Activated CD8-positive, alpha-beta memory T cell treated with anti-CD3 and anti-CD28 coated beads for 36 hours (primary cell): ENCODE data around the gene CEP126. TPM values are rescaled to one million over a fixed set of nuclear protein-coding genes. Genes with fewer than 3 reads are reported as not detected.
"Not testable (repeated sequence)": the region's sequence is repeated elsewhere in the genome, so short reads cannot be mapped to it uniquely, and the experiment has no call there.

Experiments used
- CTCF ChIA-PET: fragments of 350-600 bp; sonication (Branson Sonifier 250); formaldehyde crosslinking; loops from one replicate; lab custom pipeline; 2021; ENCODE audit warnings: antibody characterized with exemption; lab: Charles Lee
- POLR2A ChIA-PET: fragments of 350-600 bp; sonication (Branson Sonifier 250); formaldehyde crosslinking; loops from one replicate; lab custom pipeline; 2021; ENCODE audit warnings: antibody characterized with exemption; lab: Charles Lee
- total RNA-seq, 2 experiments: library from RNA; stranded (reverse); gene quantifications; one replicate each; pipeline ENCODE4 v1.2.3, GENCODE V29; 2021

The CEP126 gene
- total RNA-seq, 2 experiments from 2014 or later = 1.2 to 1.3 TPM

- ChIA-PET POLR2A (no interaction called here), CTCF (no interaction called here)
Measured at GRCh38 chr11:101923554-101923953, 8.7 kb downstream of the CEP126 start.

DNA sequence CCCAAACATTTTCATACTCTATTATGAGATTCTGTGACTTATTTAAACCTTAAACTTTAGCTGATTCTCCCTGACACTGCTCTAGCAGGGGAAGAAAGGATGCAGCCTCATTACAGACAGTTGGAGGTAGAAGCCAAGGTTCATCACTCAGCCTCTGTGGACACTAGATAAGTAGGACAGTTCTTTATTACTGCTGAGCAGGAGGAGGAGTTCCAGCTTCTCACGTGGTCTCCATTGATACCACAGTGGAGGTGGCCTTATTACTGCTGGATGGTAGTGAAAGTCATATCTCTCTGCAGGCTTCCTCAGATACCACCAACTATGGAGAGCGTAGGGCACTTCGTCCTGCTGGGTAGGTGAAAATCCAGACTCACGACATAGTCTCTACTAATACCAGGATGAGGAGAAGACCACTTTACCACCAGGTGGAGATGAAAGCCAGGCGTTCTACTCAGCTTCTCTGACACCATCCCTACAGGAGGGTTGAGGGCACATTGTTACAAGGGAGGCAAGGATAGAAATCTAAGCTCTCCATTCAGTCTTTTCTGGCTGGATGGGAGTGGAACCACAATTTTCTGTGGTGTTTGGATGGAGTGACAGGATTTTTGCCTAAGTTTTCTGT lies 14.6 kb downstream of the CEP126 start:
- ChIA-PET POLR2A (no interaction called here), CTCF (no interaction called here)

DNA sequence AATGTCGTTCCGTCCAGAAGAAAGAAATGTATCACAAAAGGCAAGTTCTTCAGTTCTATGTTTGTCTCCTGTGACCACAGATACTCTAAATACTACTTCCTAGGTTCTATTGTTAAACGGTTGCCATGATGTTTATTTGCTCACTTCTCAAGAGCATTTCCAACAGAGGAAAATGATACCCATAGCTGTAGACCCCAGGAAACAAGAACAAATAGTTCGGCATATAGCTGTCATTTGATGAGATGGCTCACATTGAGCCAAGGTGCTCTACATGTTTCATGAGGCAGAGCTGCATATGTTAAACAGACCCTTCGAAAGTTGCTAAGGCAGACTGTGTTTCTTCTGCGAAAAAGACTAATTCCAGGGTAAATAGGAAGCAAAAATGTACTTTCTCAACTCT lies 16.9 kb downstream of the CEP126 start:
- POLR2A ChIA-PET = no interaction called here
- CTCF ChIA-PET = no interaction called here

DNA sequence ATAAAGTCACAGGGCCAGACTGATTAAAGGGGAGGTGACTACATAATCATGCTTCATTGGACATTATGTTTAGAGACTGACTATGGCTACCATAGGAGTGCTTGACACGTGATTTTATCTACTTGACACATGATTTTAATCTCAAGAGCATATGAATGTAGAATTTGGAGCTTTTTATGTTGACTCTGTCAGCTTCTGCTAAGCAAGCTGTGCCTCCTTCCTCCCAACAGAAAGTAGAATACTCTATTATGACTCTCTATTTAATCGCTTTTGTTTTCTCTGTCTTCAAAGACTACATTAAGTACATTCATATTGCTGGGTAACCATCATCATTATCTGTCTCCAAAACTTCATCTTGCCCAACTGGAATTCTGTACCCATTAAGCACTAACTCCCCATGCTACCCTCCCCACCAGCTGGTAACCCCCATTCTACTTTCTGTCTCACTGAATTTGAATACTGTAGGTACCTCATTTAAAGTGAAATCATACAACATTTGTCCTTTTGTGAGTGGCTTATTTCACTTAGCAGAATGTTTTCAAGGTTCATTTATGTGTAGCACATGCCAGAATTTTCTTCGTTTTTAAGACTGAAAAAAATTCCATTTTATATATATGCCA lies 26.2 kb downstream of the CEP126 start:
- POLR2A ChIA-PET = no interaction called here

DNA sequence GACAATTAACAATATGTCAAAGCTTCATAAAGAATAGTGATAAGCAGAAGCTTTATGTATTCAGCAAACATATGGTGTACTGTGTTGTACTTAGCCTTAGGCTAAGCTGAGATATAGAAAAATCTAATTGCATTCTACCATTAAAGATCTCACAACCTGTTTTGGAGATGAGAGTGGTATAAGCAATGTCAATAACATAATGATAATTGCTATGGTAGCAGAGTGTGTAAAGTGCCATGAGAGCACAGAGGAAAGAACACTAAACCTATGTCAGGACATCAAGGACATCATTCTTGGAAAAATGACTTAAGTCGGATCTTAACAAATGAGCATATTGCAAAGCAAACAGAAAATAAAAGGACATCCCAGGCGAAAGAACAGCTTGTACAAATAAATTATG lies 30.1 kb downstream of the CEP126 start:
- CTCF ChIA-PET = no interaction called here
- POLR2A ChIA-PET = no interaction called here

More for the DNA sequence above, 26.2 kb downstream of the CEP126 start:
- CTCF ChIA-PET = no interaction called here

- ChIA-PET POLR2A (no interaction called here), CTCF (no interaction called here)
Measured at GRCh38 chr11:101945448-101945847, 30.6 kb downstream of the CEP126 start.

DNA sequence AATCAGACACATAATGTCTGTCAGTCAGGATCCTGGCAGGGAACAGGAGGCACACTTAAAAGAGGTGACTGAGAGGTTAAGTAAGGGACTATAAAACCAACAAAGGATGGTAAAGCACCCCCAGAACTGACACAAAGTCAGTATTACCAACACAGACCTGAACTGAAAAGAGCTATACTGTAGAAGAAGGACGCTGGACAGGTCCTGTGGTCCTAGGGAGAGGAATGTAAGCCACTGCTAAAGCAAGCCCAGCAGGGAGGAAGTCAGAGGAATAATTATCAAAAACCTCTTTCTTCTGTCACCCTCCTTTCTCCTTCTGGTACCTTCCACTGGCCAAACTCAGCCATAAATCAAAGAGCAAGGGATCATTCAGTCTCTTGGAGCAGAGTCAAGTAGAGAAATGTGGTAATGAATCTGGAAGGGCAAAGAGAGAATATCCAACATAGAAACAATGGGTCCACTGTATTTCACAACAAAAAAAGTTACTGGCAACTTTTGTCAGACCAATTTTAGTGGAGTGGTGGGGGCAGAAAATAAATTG lies 34.9 kb downstream of the CEP126 start:
- ChIA-PET POLR2A (no interaction called here), CTCF (no interaction called here)

DNA sequence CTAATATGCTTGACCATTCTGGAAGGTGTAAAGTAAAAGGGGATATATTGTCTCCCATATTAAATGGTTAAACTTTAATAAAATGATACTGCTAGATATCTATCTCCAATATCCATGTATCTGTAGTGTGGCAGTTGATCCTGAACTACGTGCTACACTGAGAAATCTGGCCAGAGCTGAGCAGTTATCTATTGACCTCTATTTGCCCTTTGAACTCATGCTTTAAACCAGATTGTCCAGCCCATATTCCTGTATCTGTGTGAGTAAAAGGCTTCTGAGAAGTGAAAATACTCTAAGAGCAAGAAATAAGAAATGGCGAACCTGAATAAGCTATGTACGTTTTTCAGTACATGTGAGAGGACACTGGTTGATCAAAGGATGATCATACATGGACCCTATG lies 40.5 kb downstream of the CEP126 start:
- ChIA-PET POLR2A (no interaction called here), CTCF (no interaction called here)

GRCh38 chr11:101955701-101956100 lies 40.9 kb downstream of the CEP126 start:
- ChIA-PET POLR2A (no interaction called here), CTCF (no interaction called here)

GRCh38 chr11:101960231-101960630 lies 45.4 kb downstream of the CEP126 start:
- ChIA-PET POLR2A (no interaction called here), CTCF (no interaction called here)

DNA sequence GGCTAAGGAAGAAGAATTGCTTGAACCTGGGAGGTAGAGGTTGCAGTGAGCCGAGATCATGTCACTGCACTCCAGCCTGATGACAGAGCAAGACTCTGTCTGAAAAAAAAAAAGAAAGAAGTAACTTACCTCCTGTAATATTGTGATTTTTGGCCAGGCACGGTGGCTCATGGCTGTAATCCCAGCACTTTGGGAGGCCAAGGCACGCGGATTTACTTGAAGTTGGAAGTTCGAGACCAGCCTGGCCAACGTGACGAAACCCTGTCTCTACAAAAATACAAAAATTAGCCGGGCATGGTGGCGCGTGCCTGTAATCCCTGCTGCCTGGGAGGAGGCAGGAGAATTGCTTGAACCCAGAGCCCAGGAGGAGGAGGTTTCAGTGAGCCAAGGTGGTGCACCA lies 49.4 kb downstream of the CEP126 start:
- CTCF ChIA-PET = not testable (repeated sequence)
- POLR2A ChIA-PET = interaction anchor here (0.6 kb wide), 1 partner anchor 47 kb away, joined by 5 read pairs; no protein-coding TSS in a partner anchor

GRCh38 chr11:101974255-101974654 lies 59.4 kb downstream of the CEP126 start:
- ChIA-PET CTCF (no interaction called here), POLR2A (no interaction called here)

DNA sequence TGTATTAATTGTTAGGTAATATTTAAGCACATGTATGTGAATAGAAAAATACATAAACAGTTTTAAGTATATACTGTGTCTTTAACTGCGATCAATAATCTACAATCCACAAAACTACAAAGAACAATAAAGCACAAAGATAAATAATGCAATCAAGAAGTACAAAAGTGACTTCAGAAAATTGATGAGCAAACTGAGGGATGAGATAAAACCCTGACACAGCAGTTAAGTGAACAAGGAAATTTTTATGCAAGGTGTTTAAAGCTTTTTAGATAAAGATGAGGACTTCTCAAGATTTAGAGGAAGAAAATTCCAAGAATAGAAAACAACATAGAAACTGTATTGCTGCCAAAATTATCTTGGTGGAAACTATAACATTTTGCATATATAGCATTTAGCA lies 60.0 kb downstream of the CEP126 start:
- ChIA-PET CTCF (no interaction called here), POLR2A (no interaction called here)

DNA sequence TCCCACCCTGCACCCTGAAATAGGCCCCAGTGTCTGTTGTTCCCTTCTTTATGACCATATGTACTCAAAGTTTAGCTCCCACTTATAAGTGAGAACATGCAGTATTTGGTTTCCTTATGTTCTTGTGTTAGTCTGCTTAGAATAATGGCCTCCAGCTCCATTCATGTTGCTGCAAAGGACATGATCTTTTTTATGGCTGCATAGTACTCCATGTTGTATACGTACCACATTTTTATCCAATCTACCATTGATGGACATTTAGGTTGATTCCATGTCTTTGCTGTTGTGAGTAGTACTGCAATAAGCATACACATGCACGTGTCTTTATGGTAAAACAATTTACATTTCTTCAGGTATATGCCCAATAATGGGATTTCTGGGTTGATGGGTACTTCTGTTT lies 60.9 kb downstream of the CEP126 start:
- POLR2A ChIA-PET = no interaction called here
- CTCF ChIA-PET = no interaction called here

DNA sequence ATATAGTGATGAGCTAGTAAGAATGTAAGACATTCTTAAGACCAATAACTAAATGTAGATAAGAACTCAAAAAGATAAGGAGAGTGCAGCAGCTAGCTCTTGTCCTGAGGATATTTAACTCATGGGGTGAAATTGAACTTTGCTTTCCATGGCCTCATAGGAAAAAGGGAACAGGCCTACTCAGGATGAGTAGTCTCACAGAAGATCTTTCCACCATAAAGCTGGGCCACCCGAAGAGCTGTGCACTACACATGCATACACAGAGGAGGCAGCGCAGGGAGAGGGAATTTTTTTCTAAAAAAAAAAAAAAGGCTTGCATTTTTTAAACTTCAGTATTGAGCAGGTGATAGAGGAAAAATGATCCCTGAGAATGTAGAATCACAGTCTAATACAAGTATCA lies 72.6 kb downstream of the CEP126 start:
- ChIA-PET CTCF (no interaction called here), POLR2A (no interaction called here)

- ChIA-PET CTCF (no interaction called here), POLR2A (no interaction called here)
Measured at GRCh38 chr11:101993172-101993571, 78.4 kb downstream of the CEP126 start.

DNA sequence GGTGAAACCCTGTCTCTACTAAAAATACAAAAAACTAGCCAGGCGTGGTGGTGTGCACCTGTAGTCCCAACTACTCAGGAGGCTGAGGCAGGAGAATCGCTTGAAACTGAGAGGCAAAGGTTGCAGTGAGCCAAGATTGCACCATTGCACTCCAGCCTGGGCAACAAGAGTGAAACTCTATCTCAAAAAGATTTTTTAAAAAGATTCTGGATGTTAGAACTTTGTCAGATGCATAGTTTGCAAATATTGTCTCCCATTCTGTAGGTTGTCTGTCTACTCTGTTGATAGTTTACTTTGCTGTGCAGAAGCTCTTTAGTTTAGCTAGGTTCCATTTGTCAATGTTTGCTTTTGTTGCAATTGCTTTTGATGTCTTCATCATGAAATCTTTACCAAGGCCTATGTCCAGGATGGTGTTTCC lies 79.3 kb downstream of the CEP126 start:
- CTCF ChIA-PET, POLR2A ChIA-PET: not testable (repeated sequence)

DNA sequence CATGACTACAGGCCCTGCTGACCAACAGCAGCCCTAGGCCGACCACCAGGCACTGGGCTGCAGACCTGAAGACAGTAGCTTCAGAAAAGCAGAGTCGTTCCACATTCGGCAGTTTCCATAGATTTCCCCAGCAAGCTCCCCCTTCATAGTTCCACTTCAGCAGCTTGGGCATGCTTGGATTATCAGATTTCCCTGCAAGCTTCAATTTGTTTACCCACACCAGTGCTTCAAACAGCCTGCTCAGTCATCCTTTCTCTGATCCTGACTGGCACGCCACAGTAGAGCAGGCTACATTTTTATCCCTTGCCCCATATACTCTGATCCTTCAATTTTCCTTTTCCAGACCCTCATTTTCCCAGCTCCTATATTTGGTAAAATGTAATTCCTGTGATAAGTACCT lies 81.3 kb downstream of the CEP126 start:
- ChIA-PET CTCF (no interaction called here), POLR2A (no interaction called here)

GRCh38 chr11:102001657-102002338 lies 87.0 kb downstream of the CEP126 start:
- POLR2A ChIA-PET = interaction anchor here (0.7 kb wide), 1 partner anchor 87 kb away, joined by 10 read pairs; no protein-coding TSS in a partner anchor
- CTCF ChIA-PET = no interaction called here

DNA sequence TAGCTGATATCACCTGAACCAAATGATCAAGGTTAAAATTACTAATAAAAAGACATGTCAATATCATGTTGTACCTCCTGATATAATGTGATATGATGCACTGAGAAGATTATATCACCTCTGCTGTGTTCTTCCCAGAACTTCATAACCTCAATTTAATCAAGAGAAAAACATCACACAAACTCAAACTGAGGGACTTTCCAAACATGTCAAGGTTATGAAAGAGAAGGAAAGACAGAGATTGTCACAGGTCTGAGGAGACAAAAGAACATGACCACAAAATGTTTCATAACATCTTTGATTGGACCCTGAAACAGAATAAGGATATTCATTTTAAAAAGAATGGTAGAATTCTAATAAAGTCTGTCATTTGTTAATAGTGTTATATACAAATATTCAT lies 89.4 kb downstream of the CEP126 start:
- ChIA-PET CTCF (interaction anchor here (1.5 kb wide), 1 partner anchor 143 kb away, joined by 3 read pairs; no protein-coding TSS in a partner anchor), POLR2A (no interaction called here)

GRCh38 chr11:102005306-102005705 lies 90.5 kb downstream of the CEP126 start:
- CTCF ChIA-PET = no interaction called here
- POLR2A ChIA-PET = no interaction called here
